ENCODE measurements around the gene CNST. TPM values are rescaled to one million over a fixed set of nuclear protein-coding genes. Genes with fewer than 3 reads are reported as not detected.
A peak's percentile ranks its signal among the peaks of the same experiment; 100 is the strongest.
"Not testable (repeated sequence)": the region's sequence is repeated elsewhere in the genome, so short reads cannot be mapped to it uniquely, and the experiment has no call there.

CNST gene
- polyA plus RNA-seq, 1 donor = 11.7 TPM

- no peak for DNase-seq (ENCODE audit: low read depth)
Observed at GRCh38 chr1:246678816-246679793, 112.8 kb downstream of the CNST start.

GRCh38 chr1:246679794-246680177 lies 113.5 kb downstream of the CNST start:
- no peak for DNase-seq (ENCODE audit: low read depth)

GRCh38 chr1:246680190-246680589 lies 113.9 kb downstream of the CNST start:
- no peak for DNase-seq (ENCODE audit: low read depth)

GRCh38 chr1:246680696-246681130 lies 114.5 kb downstream of the CNST start:
- no peak for DNase-seq (ENCODE audit: low read depth)

- DNase-seq (ENCODE audit: low read depth) = no peak
Observed at GRCh38 chr1:246681900-246682895, 115.9 kb downstream of the CNST start.

GRCh38 chr1:246683521-246683920 lies 117.3 kb downstream of the CNST start:
- DNase-seq (ENCODE audit: low read depth) = no peak

- no peak for DNase-seq (ENCODE audit: low read depth)
Observed at GRCh38 chr1:246687002-246687401, 120.7 kb downstream of the CNST start.

- no peak for DNase-seq (ENCODE audit: low read depth)
Observed at GRCh38 chr1:246689409-246690008, 123.3 kb downstream of the CNST start.

GRCh38 chr1:246690100-246690499 lies 123.8 kb downstream of the CNST start:
- no peak for DNase-seq (ENCODE audit: low read depth)

- DNase-seq (ENCODE audit: low read depth) = no peak
Observed at GRCh38 chr1:246691622-246692495, 125.6 kb downstream of the CNST start.

- not testable (repeated sequence) for DNase-seq (ENCODE audit: low read depth)
Observed at GRCh38 chr1:246694213-246694895, 128.1 kb downstream of the CNST start.

GRCh38 chr1:246695136-246695535 lies 128.9 kb downstream of the CNST start:
- no peak for DNase-seq (ENCODE audit: low read depth)

- no peak for DNase-seq (ENCODE audit: low read depth)
Observed at GRCh38 chr1:246695666-246696065, 129.4 kb downstream of the CNST start.

- no peak for DNase-seq (ENCODE audit: low read depth)
Observed at GRCh38 chr1:246698466-246699094, 132.3 kb downstream of the CNST start.

- DNase-seq (ENCODE audit: low read depth) = peak; percentile 80
Observed at GRCh38 chr1:246699095-246699735, 133.0 kb downstream of the CNST start.

- no peak for DNase-seq (ENCODE audit: low read depth)
Observed at GRCh38 chr1:246703581-246703980, 137.3 kb downstream of the CNST start.

GRCh38 chr1:246705368-246705767 lies 139.1 kb downstream of the CNST start:
- DNase-seq (ENCODE audit: low read depth) = no peak

GRCh38 chr1:246708166-246708565 lies 141.9 kb downstream of the CNST start:
- no peak for DNase-seq (ENCODE audit: low read depth)

GRCh38 chr1:246709196-246709595 lies 142.9 kb downstream of the CNST start:
- DNase-seq (ENCODE audit: low read depth) = no peak
